ENCODE measurements around the gene CALHM6. TPM values are rescaled to one million over a fixed set of nuclear protein-coding genes. Genes with fewer than 3 reads are reported as not detected.

The CALHM6 gene
- total RNA-seq, 1 donor from 2014 or later = not detected

DNA sequence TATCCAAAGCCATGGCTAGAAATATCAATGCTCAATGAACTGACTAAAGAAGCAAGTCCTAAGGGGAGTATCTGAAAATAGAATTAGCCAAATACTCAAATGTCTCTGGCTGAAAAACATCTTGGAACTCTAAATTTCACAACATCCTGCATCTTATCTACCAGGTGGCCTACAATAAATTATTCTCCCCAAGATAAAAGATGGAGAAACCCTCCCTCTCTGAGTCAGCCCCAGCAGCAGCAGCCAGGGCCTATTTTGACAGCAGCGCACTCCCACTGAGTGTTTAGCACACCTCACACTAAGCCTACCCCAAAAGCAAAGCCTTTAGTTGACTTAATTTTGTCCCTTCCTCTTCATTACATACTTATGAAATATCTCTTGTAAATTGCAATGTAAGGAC, 5.9 kb downstream of the CALHM6 start:
- Histone ChIP-seq H3K4me1 (ENCODE audit: insufficient read depth, low read length) (no peaks in the 10 kb centered on the region), H3K27me3 (ENCODE audit: insufficient read depth, low read length) (peaks cover 4% of the 10 kb centered on the region), H3K27ac (ENCODE audit: low read depth, low read length) (no peak overlapping the region), H3K79me2 (ENCODE audit: insufficient read depth, low read length) (no peaks in the 10 kb centered on the region), H3K36me3 (ENCODE audit: insufficient read depth, low read length) (no peaks in the 10 kb centered on the region), H2AFZ (ENCODE audit: low read depth, low read length) (no peak overlapping the region), H3K4me2 (ENCODE audit: low read length) (no peak overlapping the region), H4K20me1 (ENCODE audit: insufficient read depth, low read length) (no peaks in the 10 kb centered on the region), H3K9ac (ENCODE audit: low read length) (no peak overlapping the region), H3K9me3 (ENCODE audit: insufficient read depth, low read depth, low read length) (no peaks in the 10 kb centered on the region), H3K4me3 (ENCODE audit: insufficient read depth, low read depth, low read length) (no peak overlapping the region)
- H3K27ac Mint-ChIP-seq (ENCODE audit: unreplicated experiment) = no peak overlapping the region
- peaks cover 17% of the 10 kb centered on the region for H3K27me3 Mint-ChIP-seq (ENCODE audit: low read depth, unreplicated experiment)
- H3K4me3 Mint-ChIP-seq (ENCODE audit: unreplicated experiment) = no peak overlapping the region
- no peaks in the 10 kb centered on the region for H3K36me3 Mint-ChIP-seq (ENCODE audit: low read depth, unreplicated experiment)
- H3K9me3 Mint-ChIP-seq (ENCODE audit: unreplicated experiment) = no peaks in the 10 kb centered on the region
- DNase-seq (ENCODE audit: low read depth) (peak; percentile 23), FAIRE-seq (no peak)
- TF ChIP-seq EZH2 (IDR thresholded peaks at IDR 0.05; ENCODE audit: insufficient read depth, low read length) = no peak
- TF ChIP-seq, protein P1, sequence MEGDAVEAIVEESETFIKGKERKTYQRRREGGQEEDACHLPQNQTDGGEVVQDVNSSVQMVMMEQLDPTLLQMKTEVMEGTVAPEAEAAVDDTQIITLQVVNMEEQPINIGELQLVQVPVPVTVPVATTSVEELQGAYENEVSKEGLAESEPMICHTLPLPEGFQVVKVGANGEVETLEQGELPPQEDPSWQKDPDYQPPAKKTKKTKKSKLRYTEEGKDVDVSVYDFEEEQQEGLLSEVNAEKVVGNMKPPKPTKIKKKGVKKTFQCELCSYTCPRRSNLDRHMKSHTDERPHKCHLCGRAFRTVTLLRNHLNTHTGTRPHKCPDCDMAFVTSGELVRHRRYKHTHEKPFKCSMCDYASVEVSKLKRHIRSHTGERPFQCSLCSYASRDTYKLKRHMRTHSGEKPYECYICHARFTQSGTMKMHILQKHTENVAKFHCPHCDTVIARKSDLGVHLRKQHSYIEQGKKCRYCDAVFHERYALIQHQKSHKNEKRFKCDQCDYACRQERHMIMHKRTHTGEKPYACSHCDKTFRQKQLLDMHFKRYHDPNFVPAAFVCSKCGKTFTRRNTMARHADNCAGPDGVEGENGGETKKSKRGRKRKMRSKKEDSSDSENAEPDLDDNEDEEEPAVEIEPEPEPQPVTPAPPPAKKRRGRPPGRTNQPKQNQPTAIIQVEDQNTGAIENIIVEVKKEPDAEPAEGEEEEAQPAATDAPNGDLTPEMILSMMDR (IDR thresholded peaks at IDR 0.05; ENCODE audit: insufficient read depth, low read depth, low read length) = no peak
- H3K4me1 Mint-ChIP-seq (ENCODE audit: low read depth, unreplicated experiment) = no peaks in the 10 kb centered on the region

DNA sequence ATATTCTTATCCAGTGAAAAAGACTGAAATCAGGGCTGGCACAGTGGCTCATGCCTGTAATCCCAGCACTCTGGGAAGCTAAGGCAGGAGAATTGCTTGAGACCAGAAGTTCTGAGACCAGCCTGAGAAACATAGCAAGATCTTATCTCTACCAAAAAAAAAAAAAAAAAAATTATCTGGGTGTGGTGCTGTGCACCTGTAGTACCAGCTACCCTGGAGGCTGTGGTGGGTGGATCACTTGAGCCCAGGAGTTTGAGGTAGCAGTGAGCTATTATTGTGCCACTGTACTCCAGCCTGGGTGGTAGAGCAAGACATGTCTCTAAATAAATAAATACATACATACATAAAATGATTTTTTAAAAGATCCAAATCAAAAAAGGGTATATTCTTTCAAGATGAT, 6.3 kb downstream of the CALHM6 start:
- H3K4me1 Mint-ChIP-seq (ENCODE audit: low read depth, unreplicated experiment) = no peaks in the 10 kb centered on the region
- no peak overlapping the region for H3K27ac Mint-ChIP-seq (ENCODE audit: unreplicated experiment)
- Histone ChIP-seq H3K9ac (ENCODE audit: low read length) (no peak overlapping the region), H3K4me2 (ENCODE audit: low read length) (no peak overlapping the region), H4K20me1 (ENCODE audit: insufficient read depth, low read length) (no peaks in the 10 kb centered on the region), H3K79me2 (ENCODE audit: insufficient read depth, low read length) (no peaks in the 10 kb centered on the region), H3K4me3 (ENCODE audit: insufficient read depth, low read depth, low read length) (no peak overlapping the region), H2AFZ (ENCODE audit: low read depth, low read length) (no peak overlapping the region), H3K4me1 (ENCODE audit: insufficient read depth, low read length) (no peaks in the 10 kb centered on the region), H3K36me3 (ENCODE audit: insufficient read depth, low read length) (no peaks in the 10 kb centered on the region), H3K27ac (ENCODE audit: low read depth, low read length) (no peak overlapping the region), H3K27me3 (ENCODE audit: insufficient read depth, low read length) (peaks cover 4% of the 10 kb centered on the region), H3K9me3 (ENCODE audit: insufficient read depth, low read depth, low read length) (no peaks in the 10 kb centered on the region)
- no peaks in the 10 kb centered on the region for H3K9me3 Mint-ChIP-seq (ENCODE audit: unreplicated experiment)
- no peak for FAIRE-seq
- H3K27me3 Mint-ChIP-seq (ENCODE audit: low read depth, unreplicated experiment) = peaks cover 16% of the 10 kb centered on the region
- TF ChIP-seq EZH2 (IDR thresholded peaks at IDR 0.05; ENCODE audit: insufficient read depth, low read length) = no peak
- TF ChIP-seq, protein P1 (IDR thresholded peaks at IDR 0.05; ENCODE audit: insufficient read depth, low read depth, low read length) = no peak
- no peaks in the 10 kb centered on the region for H3K36me3 Mint-ChIP-seq (ENCODE audit: low read depth, unreplicated experiment)
- DNase-seq (ENCODE audit: low read depth) = no peak
- no peak overlapping the region for H3K4me3 Mint-ChIP-seq (ENCODE audit: unreplicated experiment)

DNA sequence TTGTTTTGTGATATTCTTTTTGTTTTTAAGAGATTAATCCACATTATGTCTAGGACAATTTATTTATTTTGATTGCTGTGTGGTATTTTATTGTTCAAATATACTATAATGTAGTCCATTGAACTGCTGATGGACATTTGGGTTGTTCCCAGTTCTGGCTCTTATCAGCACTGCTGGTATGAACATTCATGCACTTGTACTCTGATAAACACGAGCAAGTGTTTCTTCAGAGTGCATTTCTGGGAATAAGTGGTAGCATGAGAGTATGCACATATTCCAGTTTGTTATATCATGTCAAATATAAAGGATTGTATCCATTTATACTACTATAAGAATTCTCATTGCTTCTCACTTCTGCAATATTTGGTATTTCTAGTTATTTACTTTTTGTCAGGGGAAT, 7.1 kb downstream of the CALHM6 start:
- peaks cover 2% of the 10 kb centered on the region for H3K27me3 ChIP-seq (ENCODE audit: insufficient read depth, low read length)
- DNase-seq (ENCODE audit: low read depth) (no peak), FAIRE-seq (no peak)
- H3K9ac ChIP-seq (ENCODE audit: low read length) = no peak overlapping the region
- no peak overlapping the region for H3K4me3 ChIP-seq (ENCODE audit: insufficient read depth, low read depth, low read length)
- TF ChIP-seq, protein P1 (IDR thresholded peaks at IDR 0.05; ENCODE audit: insufficient read depth, low read depth, low read length) = no peak
- no peak for TF ChIP-seq EZH2 (IDR thresholded peaks at IDR 0.05; ENCODE audit: insufficient read depth, low read length)
- H2AFZ ChIP-seq (ENCODE audit: low read depth, low read length) = no peak overlapping the region
- no peak overlapping the region for H3K27ac ChIP-seq (ENCODE audit: low read depth, low read length)
- H3K4me2 ChIP-seq (ENCODE audit: low read length) = no peak overlapping the region
- H3K36me3 Mint-ChIP-seq (ENCODE audit: low read depth, unreplicated experiment) = no peaks in the 10 kb centered on the region
- H3K9me3 ChIP-seq (ENCODE audit: insufficient read depth, low read depth, low read length) = no peaks in the 10 kb centered on the region
- H3K79me2 ChIP-seq (ENCODE audit: insufficient read depth, low read length) = no peaks in the 10 kb centered on the region
- H3K4me3 Mint-ChIP-seq (ENCODE audit: unreplicated experiment) = no peak overlapping the region
- no peaks in the 10 kb centered on the region for H4K20me1 ChIP-seq (ENCODE audit: insufficient read depth, low read length)
- no peaks in the 10 kb centered on the region for H3K4me1 ChIP-seq (ENCODE audit: insufficient read depth, low read length)
- no peaks in the 10 kb centered on the region for H3K9me3 Mint-ChIP-seq (ENCODE audit: unreplicated experiment)
- H3K36me3 ChIP-seq (ENCODE audit: insufficient read depth, low read length) = no peaks in the 10 kb centered on the region
- no peak overlapping the region for H3K27ac Mint-ChIP-seq (ENCODE audit: unreplicated experiment)
- no peaks in the 10 kb centered on the region for H3K4me1 Mint-ChIP-seq (ENCODE audit: low read depth, unreplicated experiment)
- peaks cover 11% of the 10 kb centered on the region for H3K27me3 Mint-ChIP-seq (ENCODE audit: low read depth, unreplicated experiment)
